Vagina (tissue), 2 donors: ENCODE measurements around the gene NEDD1. TPM values are rescaled to one million over a fixed set of nuclear protein-coding genes. Genes with fewer than 3 reads are reported as not detected.

Experiments used
- DNase-seq, 2 donors: peaks; one replicate each; pipeline ENCODE4 v3.0.0-alpha.2; 2017; ENCODE audit errors: extremely low spot score in 2 of 2
- H3K27ac ChIP-seq: fragments of 200-600 bp; sonication (generic); one replicate; pipeline ENCODE4 v1.5.1; 2019
- H3K27me3 ChIP-seq: fragments of 200-600 bp; sonication (generic); one replicate; pipeline ENCODE4 v1.5.1; 2019
- H3K36me3 ChIP-seq, 2 donors: fragments of 200-600 bp; sonication (generic); one replicate each; pipeline ENCODE4 v1.5.1; 2017 to 2019
- H3K4me1 ChIP-seq: fragments of 200-600 bp; sonication (generic); one replicate; pipeline ENCODE4 v1.5.1; 2019
- H3K4me3 ChIP-seq, 2 donors: fragments of 200-600 bp; sonication (generic); 1 replicate in 1 of 2; 2 replicates in 1 of 2; pipeline ENCODE4 v1.5.1; 2016 to 2019
- H3K9me3 ChIP-seq: fragments of 200-600 bp; sonication (generic); one replicate; pipeline ENCODE4 v1.5.1; 2019
- CTCF ChIP-seq, 3 experiments: fragments of 450-650 bp in 2 of 3; fragments of 200-600 bp in 1 of 3; sonication (generic) in 1 of 3; IDR thresholded peaks; one replicate each; pipeline ENCODE4 v1.5.1; 2017 to 2019; ENCODE audit warnings: antibody characterized with exemption in 3 of 3, mild to moderate bottlenecking in 2 of 3, moderate library complexity in 2 of 3
- POLR2A ChIP-seq, 2 donors: fragments of 450-650 bp; IDR thresholded peaks; one replicate each; pipeline ENCODE4 v1.6.1; 2017; ENCODE audit warnings: antibody characterized with exemption in 2 of 2, mild to moderate bottlenecking in 2 of 2, moderate library complexity in 2 of 2
- POLR2AphosphoS5 ChIP-seq, 2 donors: sonication (generic); formaldehyde crosslinking; IDR thresholded peaks; one replicate each; pipeline ENCODE4 v1.9.0; 2017; ENCODE audit warnings: antibody characterized with exemption in 2 of 2, mild to moderate bottlenecking in 2 of 2, low read depth in 1 of 2; ENCODE audit not compliant: insufficient read depth in 1 of 2
- intact Hi-C: fragments of 100-400 bp; cut with DNase I; formaldehyde crosslinking; loops from one replicate; pipeline ENCODE4 v1.15.1; 2023
- total RNA-seq: library from RNA; depleted of rRNA; stranded (reverse); fragments of >200 nt; gene quantifications from one replicate; pipeline ENCODE4 v1.2.3, GENCODE V29; 2016

Gene NEDD1
- total RNA-seq, 1 donor from 2014 or later: 10.1 TPM

- H3K27ac ChIP-seq: no peak overlapping the region
- H3K27me3 ChIP-seq: no peaks in the 10 kb centered on the region
- no peak for TF ChIP-seq POLR2AphosphoS5 (IDR thresholded peaks at IDR 0.05; ENCODE audit: insufficient read depth in 1 of 2, low read depth in 1 of 2)
- TF ChIP-seq CTCF (IDR thresholded peaks at IDR 0.05): peak in 1 of 3 experiments; percentile 10
- intact Hi-C loops: no loop called here
- no peaks in the 10 kb centered on the region for H3K9me3 ChIP-seq
- no peak for DNase-seq
- H3K36me3 ChIP-seq: no peaks in the 10 kb centered on the region
- H3K4me1 ChIP-seq: peaks cover 9% of the 10 kb centered on the region
- H3K4me3 ChIP-seq: no peak overlapping the region
Observed at GRCh38 chr12:96986883-96987523, 79.9 kb downstream of the NEDD1 start.

- Histone ChIP-seq H3K27ac (no peak overlapping the region), H3K27me3 (no peaks in the 10 kb centered on the region), H3K4me3 (no peak overlapping the region), H3K9me3 (no peaks in the 10 kb centered on the region), H3K36me3 (no peaks in the 10 kb centered on the region), H3K4me1 (peaks cover 9% of the 10 kb centered on the region)
- TF ChIP-seq POLR2A (IDR thresholded peaks at IDR 0.05) (no peak), CTCF (IDR thresholded peaks at IDR 0.05) (no peak), POLR2AphosphoS5 (IDR thresholded peaks at IDR 0.05; ENCODE audit: insufficient read depth in 1 of 2, low read depth in 1 of 2) (no peak)
- DNase-seq: no peak
- intact Hi-C loops: no loop called here
Observed at GRCh38 chr12:96988919-96989318, 81.9 kb downstream of the NEDD1 start.

- Histone ChIP-seq H3K27ac (no peak overlapping the region), H3K9me3 (no peaks in the 10 kb centered on the region), H3K27me3 (no peaks in the 10 kb centered on the region), H3K4me1 (peaks cover 9% of the 10 kb centered on the region), H3K36me3 (no peaks in the 10 kb centered on the region), H3K4me3 (no peak overlapping the region)
- no peak for TF ChIP-seq CTCF (IDR thresholded peaks at IDR 0.05)
- no peak for TF ChIP-seq POLR2A (IDR thresholded peaks at IDR 0.05)
- no peak for TF ChIP-seq POLR2AphosphoS5 (IDR thresholded peaks at IDR 0.05; ENCODE audit: insufficient read depth in 1 of 2, low read depth in 1 of 2)
- DNase-seq: no peak
- intact Hi-C loops: no loop called here
Observed at GRCh38 chr12:96989916-96990315, 82.9 kb downstream of the NEDD1 start.

- no peak overlapping the region for H3K4me3 ChIP-seq
- H3K4me1 ChIP-seq: no peaks in the 10 kb centered on the region
- no peak for DNase-seq
- H3K27me3 ChIP-seq: no peaks in the 10 kb centered on the region
- no peaks in the 10 kb centered on the region for H3K36me3 ChIP-seq
- no peak overlapping the region for H3K27ac ChIP-seq
- intact Hi-C loops: no loop called here
- H3K9me3 ChIP-seq: no peaks in the 10 kb centered on the region
- TF ChIP-seq POLR2A (IDR thresholded peaks at IDR 0.05) (no peak), POLR2AphosphoS5 (IDR thresholded peaks at IDR 0.05; ENCODE audit: insufficient read depth in 1 of 2, low read depth in 1 of 2) (no peak), CTCF (IDR thresholded peaks at IDR 0.05) (no peak)
Observed at GRCh38 chr12:96994900-96995299, 87.8 kb downstream of the NEDD1 start.

GRCh38 chr12:96995861-96996260 lies 88.8 kb downstream of the NEDD1 start:
- Histone ChIP-seq H3K4me3 (no peak overlapping the region), H3K36me3 (no peaks in the 10 kb centered on the region), H3K4me1 (no peaks in the 10 kb centered on the region), H3K9me3 (no peaks in the 10 kb centered on the region), H3K27ac (no peak overlapping the region), H3K27me3 (no peaks in the 10 kb centered on the region)
- no peak for TF ChIP-seq CTCF (IDR thresholded peaks at IDR 0.05)
- no peak for TF ChIP-seq POLR2AphosphoS5 (IDR thresholded peaks at IDR 0.05; ENCODE audit: insufficient read depth in 1 of 2, low read depth in 1 of 2)
- no peak for TF ChIP-seq POLR2A (IDR thresholded peaks at IDR 0.05)
- intact Hi-C loops: no loop called here
- no peak for DNase-seq
